NCI-H2196 treated with DMSO at 0.1 percent for 48 hours (cell line): ENCODE data around the gene STARD13.

Experiments used
- DNase-seq: peaks from one replicate; lab custom pipeline; 2025; ENCODE audit not compliant: unreplicated experiment; lab: John Stamatoyannopoulos, UW

STARD13 gene

GRCh38 chr13:33310245-33311038 lies 24.9 kb upstream of the STARD13 start:
- DNase-seq, result no peak

GRCh38 chr13:33308863-33309262 lies 23.3 kb upstream of the STARD13 start:
- DNase-seq, result no peak

GRCh38 chr13:33307843-33308242 lies 22.3 kb upstream of the STARD13 start:
- DNase-seq, result no peak

- no peak for DNase-seq
These were observed 18.5 kb upstream of the STARD13 start for GRCh38 chr13:33303855-33304597.

- DNase-seq, result no peak
These were observed 14.1 kb upstream of the STARD13 start for GRCh38 chr13:33299626-33300025.

- no peak for DNase-seq
These were observed 11.4 kb upstream of the STARD13 start for GRCh38 chr13:33296793-33297425.

GRCh38 chr13:33292712-33293111 lies 7.2 kb upstream of the STARD13 start:
- no peak for DNase-seq

GRCh38 chr13:33290421-33290965 lies 4.9 kb upstream of the STARD13 start:
- DNase-seq, result no peak

GRCh38 chr13:33289966-33290365 lies 4.4 kb upstream of the STARD13 start:
- DNase-seq, result no peak

- no peak for DNase-seq
These were observed 1.8 kb upstream of the STARD13 start for GRCh38 chr13:33287142-33287882.

GRCh38 chr13:33286128-33286527 lies 573 bp upstream of the STARD13 start:
- DNase-seq, result no peak

- DNase-seq, result no peak
These were observed 639 bp downstream of the STARD13 start for GRCh38 chr13:33284916-33285315.

- DNase-seq, result no peak
These were observed 1.5 kb downstream of the STARD13 start for GRCh38 chr13:33284031-33284430.

- no peak for DNase-seq
These were observed 2.2 kb downstream of the STARD13 start for GRCh38 chr13:33283195-33283911.

- DNase-seq, result no peak
These were observed 3.5 kb downstream of the STARD13 start for GRCh38 chr13:33281951-33282595.

- DNase-seq, result no peak
These were observed 4.6 kb downstream of the STARD13 start for GRCh38 chr13:33280923-33281322.

- no peak for DNase-seq
These were observed 5.2 kb downstream of the STARD13 start for GRCh38 chr13:33280279-33280905.

GRCh38 chr13:33279414-33280278 lies 5.9 kb downstream of the STARD13 start:
- DNase-seq, result no peak
